HG02642 (cell line): Measurements from ENCODE around the gene TRMT11.
"Not testable (repeated sequence)": the region's sequence is repeated elsewhere in the genome, so short reads cannot be mapped to it uniquely, and the experiment has no call there.

Experiments
- ATAC-seq: cut with Tn5 transposase; IDR thresholded peaks from one replicate; pipeline ENCODE4 v1.9.1; 2021; ENCODE audit warnings: mild to moderate bottlenecking; ENCODE audit not compliant: unreplicated experiment, poor library complexity

Gene TRMT11

GRCh38 chr6:125988280-125988679 lies 1.9 kb downstream of the TRMT11 start:
- no peak for ATAC-seq

GRCh38 chr6:125989631-125990030 lies 3.3 kb downstream of the TRMT11 start:
- no peak for ATAC-seq

- ATAC-seq: no peak
Observed at GRCh38 chr6:125991653-125992052, 5.3 kb downstream of the TRMT11 start.

- no peak for ATAC-seq
Observed at GRCh38 chr6:125994670-125995488, 8.5 kb downstream of the TRMT11 start.

- ATAC-seq: peak; percentile 96
Observed at GRCh38 chr6:125995972-125996580, 9.7 kb downstream of the TRMT11 start.

GRCh38 chr6:126002755-126003679 lies 16.7 kb downstream of the TRMT11 start:
- ATAC-seq: no peak

- ATAC-seq: no peak
Observed at GRCh38 chr6:126007800-126008199, 21.5 kb downstream of the TRMT11 start.

GRCh38 chr6:126010040-126010439 lies 23.7 kb downstream of the TRMT11 start:
- no peak for ATAC-seq

- no peak for ATAC-seq
Observed at GRCh38 chr6:126015863-126016262, 29.5 kb downstream of the TRMT11 start.

GRCh38 chr6:126016591-126016990 lies 30.3 kb downstream of the TRMT11 start:
- ATAC-seq: no peak

GRCh38 chr6:126017668-126018067 lies 31.3 kb downstream of the TRMT11 start:
- ATAC-seq: no peak

GRCh38 chr6:126020305-126021050 lies 34.1 kb downstream of the TRMT11 start:
- no peak for ATAC-seq

- ATAC-seq: not testable (repeated sequence)
Observed at GRCh38 chr6:126023474-126023873, 37.1 kb downstream of the TRMT11 start.

- ATAC-seq: no peak
Observed at GRCh38 chr6:126026001-126026400, 39.7 kb downstream of the TRMT11 start.

- no peak for ATAC-seq
Observed at GRCh38 chr6:126027601-126028000, 41.3 kb downstream of the TRMT11 start.

- no peak for ATAC-seq
Observed at GRCh38 chr6:126030045-126030444, 43.7 kb downstream of the TRMT11 start.

- ATAC-seq: peak; percentile 75
Observed at GRCh38 chr6:126033696-126034095, 47.4 kb downstream of the TRMT11 start.

GRCh38 chr6:126034656-126035055 lies 48.3 kb downstream of the TRMT11 start:
- no peak for ATAC-seq

- ATAC-seq: no peak
Observed at GRCh38 chr6:126035764-126036163, 49.4 kb downstream of the TRMT11 start.

- ATAC-seq: no peak
Observed at GRCh38 chr6:126038234-126038633, 51.9 kb downstream of the TRMT11 start.
